Activated CD8-positive, alpha-beta memory T cell treated with anti-CD3 and anti-CD28 coated beads, Interleukin-2, amount 50 U/mL, for 24 hours (primary cell): ENCODE measurements around the gene LARGE1.

ENCODE experiments used
- DNase-seq: peaks from one replicate; pipeline ENCODE4 v3.0.0-alpha.2; 2020; ENCODE audit errors: extremely low read depth

The LARGE1 gene

DNA sequence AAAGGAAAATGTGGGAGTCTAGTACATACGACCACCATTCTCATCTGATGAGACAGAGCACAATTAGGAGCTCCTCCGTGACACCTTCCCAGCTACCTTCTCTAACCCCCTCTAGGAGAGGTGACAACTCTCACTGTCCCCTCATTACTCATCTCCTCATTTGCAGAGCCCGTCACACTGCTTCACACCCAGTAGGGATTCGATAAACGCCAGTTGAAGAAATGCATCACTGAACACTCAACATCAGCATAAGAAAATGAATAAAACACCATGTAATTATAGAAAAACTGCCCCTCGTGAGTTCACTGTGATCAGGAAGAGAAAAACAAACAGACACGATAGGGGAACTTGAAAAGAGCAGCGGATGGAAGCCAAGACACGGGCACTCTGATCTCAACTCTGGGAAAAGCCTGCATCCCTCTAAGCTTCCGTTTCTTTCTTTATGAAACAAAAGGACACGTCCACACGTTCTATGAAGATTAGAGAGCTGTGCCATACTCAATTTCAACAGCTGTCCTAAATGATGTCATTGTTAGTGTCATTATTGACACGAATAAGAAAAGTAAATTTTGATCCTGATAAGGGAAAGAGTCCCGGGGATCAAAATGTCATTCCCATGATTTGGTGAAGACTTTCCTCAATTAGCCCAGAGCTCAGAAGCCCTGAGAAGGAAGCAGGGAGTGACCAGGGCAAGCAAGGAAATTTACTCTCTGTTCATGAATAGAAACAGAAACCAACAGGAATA, 356.9 kb downstream of the LARGE1 start:
- no peak for DNase-seq

DNA sequence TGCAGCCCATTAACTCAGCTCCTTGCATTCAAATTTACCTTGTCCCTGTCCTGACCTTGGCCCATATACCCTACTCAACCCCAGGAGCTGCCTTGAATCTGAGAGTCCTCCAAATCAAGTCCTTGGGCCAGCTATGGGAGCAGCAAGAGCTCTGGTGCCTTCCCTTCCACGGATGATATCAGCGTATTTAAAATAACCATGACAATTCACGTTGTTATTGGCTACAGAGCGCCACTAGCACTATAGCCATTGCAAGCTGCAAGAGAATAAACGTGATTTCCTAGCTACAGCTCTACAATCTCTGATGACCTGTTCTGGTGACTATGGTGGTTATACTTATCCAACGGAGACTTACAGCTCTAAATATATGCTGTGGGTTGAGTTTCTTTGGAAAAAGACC, 357.8 kb downstream of the LARGE1 start:
- DNase-seq = no peak

DNA sequence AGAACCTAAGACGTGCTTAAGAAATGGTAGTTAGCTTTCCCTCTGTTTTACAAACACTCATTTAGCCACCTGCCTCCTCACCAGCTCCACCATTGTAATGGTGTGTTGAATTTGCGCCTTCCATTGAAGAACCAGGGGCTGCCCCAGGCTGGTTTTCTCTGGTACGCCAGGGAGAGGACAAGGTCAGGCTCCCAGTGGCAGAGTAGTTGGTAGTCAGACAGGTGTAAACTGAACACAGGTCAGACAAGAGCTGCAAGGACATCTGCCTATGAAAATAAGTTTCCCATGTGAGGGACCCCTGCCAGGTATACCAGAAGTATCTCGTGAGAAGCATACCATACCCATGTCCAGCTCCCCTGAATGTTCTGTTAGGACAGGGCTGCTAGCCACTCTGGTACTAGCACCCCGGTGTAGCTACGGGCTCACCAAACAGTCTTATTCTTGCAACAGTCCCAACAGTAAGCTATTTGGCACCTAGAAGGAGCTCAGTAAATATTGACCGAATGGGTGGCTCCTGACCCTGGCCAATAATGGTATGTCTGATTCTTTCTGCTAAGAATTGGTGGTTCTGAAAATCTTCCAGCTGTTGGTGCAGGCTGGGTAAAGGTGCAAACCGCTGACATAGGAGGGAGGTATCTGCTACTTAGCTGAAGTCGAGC, 359.0 kb downstream of the LARGE1 start:
- no peak for DNase-seq

DNA sequence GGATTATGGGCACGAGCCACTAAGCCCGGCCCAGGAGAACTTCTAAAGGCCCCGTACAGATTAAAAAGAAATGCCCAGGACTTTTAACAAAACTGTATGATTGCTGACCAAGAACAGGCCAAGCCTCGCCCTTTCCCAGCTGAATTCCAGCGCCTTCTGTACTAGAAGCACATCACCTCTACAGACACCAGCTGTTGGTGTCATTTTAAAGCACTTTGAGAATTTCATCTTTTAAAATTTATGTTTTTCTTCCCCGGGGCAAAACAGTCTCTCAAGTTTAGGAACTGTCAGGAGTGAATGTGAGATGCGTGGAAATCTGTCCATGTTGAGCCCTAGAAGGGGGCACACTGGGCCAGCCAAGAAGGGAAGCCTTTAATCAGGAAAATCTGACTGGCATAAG, 362.4 kb downstream of the LARGE1 start:
- no peak for DNase-seq

DNA sequence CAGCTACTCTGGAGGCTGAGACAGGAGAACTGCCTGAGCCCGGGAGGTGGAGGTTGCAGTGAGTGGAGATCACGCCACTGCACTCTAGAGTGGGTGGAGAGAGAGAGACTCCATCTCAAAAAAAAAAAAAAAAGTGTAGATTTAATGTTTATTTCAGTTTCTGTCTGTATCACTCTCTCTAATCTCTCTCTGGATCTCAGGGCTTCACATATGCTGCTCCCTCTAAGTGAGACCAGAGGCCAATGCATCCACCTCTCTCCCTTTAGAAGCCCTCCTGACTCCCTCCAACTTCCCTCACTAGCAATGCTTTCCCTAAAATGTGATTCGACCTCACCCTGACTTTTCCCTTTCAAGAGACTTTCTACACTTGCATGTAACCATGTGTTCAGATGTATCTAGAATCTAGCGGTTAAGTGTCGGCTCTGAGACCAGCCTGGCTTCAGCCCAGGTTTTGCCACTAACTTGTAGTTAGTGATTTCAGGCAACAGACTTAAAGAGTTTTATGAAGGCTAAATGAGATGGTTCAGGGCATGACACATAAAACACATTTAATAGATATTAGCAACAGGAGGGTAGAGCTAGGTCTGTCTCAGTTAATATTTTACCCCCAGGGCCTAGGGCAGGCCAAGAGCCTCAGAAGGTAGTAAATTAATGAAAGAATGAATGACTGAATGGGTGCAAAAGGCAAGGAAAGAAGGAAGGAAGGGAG, 364.3 kb downstream of the LARGE1 start:
- DNase-seq = no peak

DNA sequence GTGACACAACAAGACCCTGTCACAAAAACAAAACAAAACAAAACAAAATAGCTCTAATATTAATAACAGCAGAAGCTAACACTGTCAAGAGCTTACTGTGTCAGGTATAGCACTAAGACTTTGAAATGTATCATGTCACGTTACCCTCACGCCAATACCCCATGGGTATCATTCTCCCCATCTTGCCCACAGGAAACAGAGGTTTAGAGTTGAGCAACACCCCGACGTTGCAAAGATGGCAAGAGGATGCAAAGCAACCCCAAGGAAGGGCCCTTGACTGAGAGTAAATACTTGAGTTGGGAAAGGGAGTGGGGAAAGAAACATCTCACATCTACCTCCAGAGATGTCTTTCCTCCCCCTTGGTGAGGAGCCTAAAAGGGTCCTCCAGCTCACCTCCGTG, 366.8 kb downstream of the LARGE1 start:
- no peak for DNase-seq

DNA sequence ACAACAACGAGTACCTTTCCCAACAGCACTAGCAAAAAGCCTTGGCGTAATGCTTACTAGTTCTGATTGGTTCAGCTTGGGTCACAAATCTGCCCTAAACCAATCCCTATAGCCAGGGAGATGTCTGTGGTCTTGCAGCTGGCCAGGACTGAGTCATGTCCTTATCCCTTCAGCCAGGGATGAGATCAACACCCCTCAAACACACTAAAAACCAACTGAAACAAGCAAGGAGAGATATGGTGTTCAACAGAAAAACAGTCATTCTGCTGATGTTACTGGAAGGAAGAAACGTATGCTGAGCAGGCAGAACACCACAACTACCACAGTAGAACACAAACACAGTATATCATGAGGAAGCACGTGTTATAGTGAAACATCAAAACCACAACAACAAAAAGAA, 375.6 kb downstream of the LARGE1 start:
- DNase-seq = no peak

DNA sequence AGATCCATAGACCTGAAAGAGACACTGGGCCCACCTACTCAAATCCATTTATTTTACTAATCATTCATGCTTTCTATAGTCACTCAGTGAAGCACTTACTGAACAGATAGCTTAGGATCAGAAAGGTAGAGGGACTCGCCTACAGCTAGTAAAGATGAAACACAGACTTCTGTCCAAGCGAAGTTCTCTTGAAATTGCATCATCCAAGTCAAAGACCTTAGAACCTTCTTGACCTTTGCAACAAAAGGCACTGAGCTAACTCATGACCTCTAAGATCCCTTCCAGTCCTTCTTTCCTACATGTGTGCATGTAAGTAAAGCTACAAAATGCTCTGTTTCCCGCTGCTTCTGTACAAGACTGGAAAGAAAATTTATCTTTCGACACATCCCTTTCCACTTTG, 377.6 kb downstream of the LARGE1 start:
- DNase-seq = no peak

DNA sequence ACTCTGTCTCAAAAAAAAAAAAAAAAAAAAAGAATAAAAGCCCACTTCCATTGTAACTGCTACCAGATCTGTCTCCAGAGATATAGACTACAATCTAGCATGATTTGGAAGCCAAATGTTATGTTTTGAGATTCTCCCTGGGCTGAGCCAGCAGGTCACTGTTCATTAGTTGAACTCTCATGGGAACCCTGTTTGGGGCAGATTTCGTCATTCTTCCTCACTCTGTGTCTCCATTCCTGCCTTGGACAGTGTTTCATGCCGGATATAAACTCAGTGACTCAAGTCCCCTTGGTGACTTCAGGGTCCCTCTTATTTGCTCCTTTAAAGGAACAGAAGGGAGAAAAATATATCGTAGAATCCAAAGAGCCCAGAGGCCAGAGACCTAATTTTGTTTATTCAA, 378.1 kb downstream of the LARGE1 start:
- no peak for DNase-seq

DNA sequence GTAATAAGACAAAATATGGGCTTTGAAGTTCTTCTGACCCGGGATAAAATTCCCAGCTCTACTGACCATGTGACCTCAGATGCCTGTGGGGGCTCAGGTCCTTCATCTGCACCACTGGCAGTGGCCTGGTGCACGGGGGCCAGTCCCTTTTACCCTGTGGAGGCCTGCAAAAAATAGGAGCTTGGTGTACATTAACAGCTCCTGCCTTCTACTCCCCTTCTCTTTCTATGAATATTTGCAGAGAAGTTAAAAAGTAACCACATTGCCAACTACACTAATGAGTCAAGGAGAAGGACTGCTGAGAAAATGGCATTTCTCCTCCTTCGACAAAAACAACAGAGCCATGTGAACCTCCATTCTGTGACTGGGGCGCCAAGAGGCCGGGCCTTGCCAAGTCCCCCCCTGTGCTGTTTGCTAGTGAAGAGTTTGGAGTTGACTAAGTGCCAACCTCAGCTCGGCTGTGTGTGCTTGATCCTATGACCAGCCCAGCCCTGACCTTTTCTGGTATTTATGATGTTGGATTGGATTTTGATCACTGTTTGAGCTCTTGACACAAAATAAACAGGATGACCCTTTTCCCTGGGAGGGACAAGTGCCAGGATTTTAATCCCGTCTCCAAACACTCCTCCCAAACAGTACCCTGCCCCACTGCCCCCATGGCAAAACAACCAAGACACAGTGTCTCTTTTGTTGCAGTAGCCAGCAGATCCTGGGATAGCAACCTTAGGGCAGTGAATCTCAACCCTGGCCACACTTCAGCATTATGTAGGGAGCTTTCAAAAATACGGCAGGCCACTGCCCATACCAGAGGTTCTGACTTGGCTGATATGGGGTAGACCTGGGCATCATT, 380.1 kb downstream of the LARGE1 start:
- DNase-seq = no peak

DNA sequence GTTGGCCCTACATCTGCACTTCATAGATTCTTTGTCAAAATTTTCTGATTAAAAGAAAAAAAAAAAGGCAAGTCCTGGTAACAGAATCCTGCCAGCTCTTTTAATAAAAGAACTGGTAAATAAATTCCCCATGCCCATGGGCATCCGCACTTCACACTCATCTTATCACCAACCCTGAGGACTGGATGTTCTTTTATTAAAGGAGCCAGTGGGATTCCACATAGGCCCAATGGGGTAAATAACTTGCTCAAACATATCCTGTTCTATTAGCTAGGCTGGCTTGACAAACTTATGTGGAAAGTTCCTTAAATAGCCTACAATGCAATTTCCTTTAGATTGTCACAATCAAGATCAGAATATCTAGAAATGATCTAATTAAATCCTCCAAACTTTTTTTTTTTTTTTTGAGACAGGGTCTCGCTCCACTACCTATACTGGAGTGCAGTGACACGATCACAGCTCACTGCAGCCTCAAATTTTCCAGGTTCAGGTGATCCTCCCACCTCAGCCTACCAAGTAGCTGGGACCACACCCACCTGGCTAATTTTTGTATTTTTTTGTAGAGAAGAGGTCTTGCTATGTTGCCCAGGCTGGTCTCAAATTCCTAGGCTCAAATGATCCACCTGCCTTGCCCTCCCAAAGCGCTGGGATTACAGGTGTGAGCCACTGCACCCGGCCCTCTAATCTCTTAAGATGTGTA, 380.9 kb downstream of the LARGE1 start:
- DNase-seq = no peak

DNA sequence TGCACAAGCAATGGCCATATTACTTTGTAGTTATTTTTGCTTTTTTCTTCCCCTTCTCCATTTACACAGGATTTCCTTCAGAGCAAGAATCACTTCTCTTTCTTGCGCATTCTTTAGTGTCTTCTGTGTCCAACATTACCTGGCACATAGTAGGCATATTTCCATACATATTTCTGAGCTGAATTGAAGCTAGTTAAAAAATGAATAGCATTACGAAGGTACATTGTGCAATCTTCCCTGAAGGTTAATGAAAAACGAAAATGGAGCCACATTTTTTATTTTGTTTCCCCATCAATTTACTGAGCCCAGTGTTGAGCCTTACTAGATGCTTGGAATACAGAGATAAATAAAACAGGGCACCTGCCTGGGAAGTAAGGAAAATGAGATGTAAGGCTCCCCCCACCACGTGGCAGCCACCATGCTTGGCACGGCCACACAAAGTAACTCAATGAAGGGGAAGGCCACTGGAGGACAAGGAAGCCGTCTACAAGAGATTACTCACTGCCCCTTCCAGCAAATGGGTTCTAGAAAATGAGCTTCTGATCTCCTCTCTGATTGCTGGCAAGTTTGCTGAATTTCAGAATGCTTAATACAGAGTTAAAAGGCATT, 381.9 kb downstream of the LARGE1 start:
- DNase-seq = no peak

DNA sequence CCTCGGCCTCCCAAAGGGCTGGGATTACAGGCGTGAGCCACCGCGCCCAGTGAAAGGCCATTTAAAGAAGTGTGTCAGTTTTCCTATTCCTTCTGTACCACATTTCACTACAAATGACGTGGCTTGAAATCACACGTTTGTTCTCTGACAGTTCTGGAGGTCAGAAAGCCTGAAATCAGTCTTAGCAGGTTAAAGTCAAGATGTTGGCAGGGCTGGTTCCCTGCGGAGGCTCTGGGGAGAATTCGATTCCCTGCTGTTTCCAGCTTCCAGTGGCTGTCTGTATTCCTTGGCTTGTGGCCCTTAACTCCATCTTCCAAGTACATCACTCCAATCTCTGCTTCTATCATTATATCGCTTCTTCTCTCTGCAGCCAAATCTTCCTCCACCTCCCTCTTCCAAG, 383.2 kb downstream of the LARGE1 start:
- DNase-seq = no peak

DNA sequence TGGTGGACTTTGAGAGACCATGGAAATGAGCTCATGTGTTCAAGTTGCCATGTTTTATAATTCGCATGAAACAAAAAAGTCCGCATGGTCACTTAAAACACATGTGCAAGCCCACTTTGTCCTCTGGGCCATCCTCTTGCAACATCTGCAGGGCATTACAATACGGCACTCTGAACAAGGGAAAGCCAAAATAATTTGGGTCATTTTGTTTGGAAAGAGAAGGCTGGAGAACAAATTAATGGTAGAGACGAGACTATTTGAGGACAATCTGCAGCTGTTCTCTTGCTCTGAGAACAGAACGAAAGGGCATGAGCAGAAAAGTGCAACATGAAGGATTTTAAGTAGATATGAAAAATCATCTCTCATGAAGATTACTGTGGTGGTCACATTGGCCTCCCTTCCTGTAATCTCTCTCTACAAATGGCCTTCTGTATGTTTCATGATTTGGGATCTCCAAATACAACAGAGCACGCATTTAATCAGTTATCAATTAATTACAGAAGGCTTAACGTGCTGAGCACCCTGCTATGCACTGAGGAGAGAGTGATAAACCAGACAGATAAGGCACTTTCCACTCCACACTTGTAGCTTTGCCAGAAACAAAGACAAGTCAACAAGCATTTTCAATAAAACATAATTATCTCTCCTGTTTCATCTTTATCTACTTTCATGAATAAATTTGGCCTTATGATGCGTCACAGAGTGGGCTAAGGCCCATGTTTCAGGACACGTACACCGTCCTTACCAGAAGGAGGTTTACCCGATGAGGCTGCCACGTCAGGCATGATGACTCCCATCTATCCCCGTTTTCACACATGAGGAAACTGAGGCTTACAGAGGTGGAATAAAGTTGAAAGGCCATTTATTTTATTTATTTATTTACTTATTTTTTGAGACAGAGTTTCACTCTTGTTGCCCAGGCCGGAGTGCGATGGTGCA, 384.1 kb downstream of the LARGE1 start:
- no peak for DNase-seq

DNA sequence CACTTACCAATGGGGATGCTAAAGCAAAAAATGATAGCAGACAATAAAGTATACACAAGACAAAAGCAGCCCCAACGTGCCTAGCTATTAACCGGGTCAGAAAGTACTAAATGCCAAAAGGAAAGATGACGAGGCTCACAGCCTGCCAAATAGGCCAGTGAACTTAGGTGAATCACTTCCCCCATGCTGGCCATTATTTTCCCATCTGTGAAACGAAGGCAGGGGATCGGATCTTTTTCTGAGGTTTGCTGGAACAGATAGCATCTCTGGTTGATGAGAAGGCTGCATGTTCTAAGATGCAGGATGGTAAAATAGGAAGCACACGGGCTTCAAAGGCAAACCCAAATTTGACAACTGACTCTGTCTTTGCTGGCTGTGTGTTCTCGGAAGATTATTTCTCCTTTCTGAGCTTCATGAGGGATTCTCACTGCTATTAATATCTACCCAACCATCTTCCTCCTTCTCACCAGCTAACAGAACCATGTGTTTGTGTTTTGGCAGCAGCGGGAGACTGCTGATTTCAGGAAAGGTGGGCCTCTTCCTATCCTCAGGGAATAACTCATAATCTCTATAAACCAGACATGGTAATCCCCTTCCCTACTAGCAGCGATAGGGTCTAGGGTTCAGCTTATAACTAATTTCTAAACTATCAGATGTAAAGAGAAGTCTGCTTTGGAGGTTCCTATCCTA, 390.7 kb downstream of the LARGE1 start:
- no peak for DNase-seq

DNA sequence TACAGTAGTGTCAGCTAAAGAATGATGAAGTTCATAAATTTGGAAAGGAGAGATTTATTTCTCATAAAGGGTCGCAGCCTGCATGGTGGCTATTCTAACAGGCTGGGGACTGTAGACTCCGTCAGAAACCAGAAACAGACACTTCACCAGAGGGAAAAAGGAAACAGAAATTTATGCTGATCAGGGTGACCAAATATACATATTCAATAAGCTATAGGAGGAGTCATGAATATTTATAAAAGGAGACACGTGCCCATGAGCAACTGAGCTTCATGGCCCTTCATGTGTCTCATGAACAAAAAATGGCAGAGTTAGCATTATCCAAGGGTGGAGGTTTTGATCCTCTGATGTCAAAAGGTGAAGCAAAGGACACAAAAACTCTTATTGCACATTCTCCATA, 392.1 kb downstream of the LARGE1 start:
- DNase-seq = no peak

DNA sequence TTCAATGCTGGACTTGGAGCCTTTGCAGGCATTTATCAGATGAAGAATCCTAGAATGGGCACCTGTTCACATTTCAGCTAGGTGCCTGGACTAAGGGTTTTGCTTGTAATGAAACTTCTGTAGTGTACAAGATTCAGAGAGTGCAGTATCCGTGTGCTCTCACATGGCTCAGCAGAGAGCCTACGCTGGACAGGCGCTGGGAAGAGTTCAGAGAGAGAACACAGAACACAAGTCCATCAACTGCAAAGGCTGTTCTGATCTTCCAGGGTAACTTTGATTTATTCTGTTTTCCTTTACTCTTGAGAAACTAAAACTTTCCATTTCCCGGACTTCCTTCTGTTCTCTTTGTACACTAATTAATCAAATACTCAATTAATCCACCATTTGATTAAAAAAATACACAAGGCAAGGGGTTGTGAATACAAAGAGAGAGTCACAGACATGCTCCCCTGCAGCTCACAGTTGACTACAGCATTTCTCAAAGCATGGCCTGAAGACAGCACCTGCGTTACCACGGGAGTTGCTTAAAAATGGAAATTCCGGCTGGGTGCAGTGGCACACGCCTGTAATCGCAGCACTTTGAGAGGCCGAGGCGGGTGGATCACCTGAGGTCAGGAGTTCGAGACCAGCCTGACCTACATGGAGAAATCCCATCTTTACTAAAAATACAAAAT, 393.7 kb downstream of the LARGE1 start:
- DNase-seq = no peak

DNA sequence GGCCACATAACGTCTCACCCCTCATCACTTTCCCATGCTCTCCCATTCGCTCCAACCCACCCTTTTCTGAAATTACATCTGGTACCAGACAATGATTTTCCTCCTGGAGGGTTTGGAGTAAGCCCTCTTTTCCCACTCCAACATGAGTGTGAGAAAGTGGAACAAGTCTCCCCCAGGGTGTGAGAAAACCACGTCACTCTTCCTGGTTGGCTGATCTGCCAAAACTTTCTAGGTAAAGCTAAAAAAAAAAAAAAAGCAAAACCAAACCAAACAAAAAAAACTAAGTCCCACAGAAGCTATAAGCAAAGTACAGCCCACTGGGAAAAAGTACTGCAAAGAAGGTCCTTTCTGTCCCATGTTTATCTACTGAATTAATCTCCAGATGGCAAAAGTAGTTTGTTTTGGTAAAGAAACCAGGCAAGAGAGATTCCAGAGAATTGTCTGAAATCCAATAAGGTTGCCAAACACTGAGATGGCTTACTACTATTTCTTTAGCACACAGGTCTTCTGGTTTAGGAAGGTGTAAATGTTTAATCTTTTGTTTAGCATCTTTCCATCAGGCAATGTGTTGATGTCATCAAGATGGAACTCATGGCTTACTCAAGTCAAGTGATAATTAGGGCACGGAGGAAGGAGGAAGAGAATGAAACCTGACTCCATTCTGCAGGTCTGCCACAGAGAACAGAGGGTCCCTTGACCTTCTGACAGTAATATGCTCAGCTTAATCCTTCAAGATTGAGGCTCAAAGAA, 395.6 kb downstream of the LARGE1 start:
- no peak for DNase-seq
